Keratinocyte (primary cell): ENCODE results near the gene ZNF511.

Experiments
- CTCF ChIP-seq, 3 experiments: IDR thresholded peaks in 1 of 3; conservative IDR thresholded peaks in 1 of 3; optimal IDR thresholded peaks in 1 of 3; 2 replicates in 2 of 3; 3 replicates in 1 of 3; pipeline versions ENCODE3 to v1.5.1; 2011; ENCODE audit warnings: low read length in 3 of 3, mild to moderate bottlenecking in 3 of 3, moderate library complexity in 2 of 3, control low read depth in 1 of 3, inconsistent platforms in 1 of 3; ENCODE audit not compliant: insufficient read depth in 2 of 3; ENCODE audit errors: extremely low read depth in 1 of 3
- EZH2 ChIP-seq: IDR thresholded peaks from one replicate; pipeline ENCODE4 v1.6.1; 2012; ENCODE audit warnings: inconsistent platforms, mild to moderate bottlenecking, low read length, moderate library complexity

- TF ChIP-seq CTCF (optimal IDR thresholded peaks at IDR 0.05 in 1 of 3, IDR thresholded peaks at IDR 0.05 in 1 of 3, conservative IDR thresholded peaks at IDR 0.05 in 1 of 3; ENCODE audit: extremely low read depth in 1 of 3, insufficient read depth in 2 of 3, low read length in 3 of 3) (no peak), EZH2 (no peak)
Measured at GRCh38 chr10:133259602-133259989, 49.1 kb upstream of the ZNF511 start.
